ENCODE data around the gene CDHR2. TPM values are rescaled to one million over a fixed set of nuclear protein-coding genes. Genes with fewer than 3 reads are reported as not detected.

The CDHR2 gene
- total RNA-seq, 4 donors from 2014 or later: 0.15 TPM; not detected in 3

GRCh38 chr5:176561259-176561658, 12.1 kb downstream of the CDHR2 start:
- H3K4me1 ChIP-seq: no peaks in the 10 kb centered on the region
- TF ChIP-seq CTCF (IDR thresholded peaks at IDR 0.05) (no peak), EP300 (IDR thresholded peaks at IDR 0.05) (no peak), POLR2A (IDR thresholded peaks at IDR 0.05) (no peak), POLR2AphosphoS5 (IDR thresholded peaks at IDR 0.05) (no peak)
- no peak overlapping the region for H3K27ac ChIP-seq
- H3K4me3 ChIP-seq: no peak overlapping the region
- H3K36me3 ChIP-seq: no peaks in the 10 kb centered on the region
- ATAC-seq: no peak
- H3K9me3 ChIP-seq: no peaks in the 10 kb centered on the region
- 83 to 90% methylated on average over 2 of the region's 3 CpGs for WGBS, 2 donors (ENCODE audit: low coverage in 1 of 2)
- H3K27me3 ChIP-seq: peaks cover 65% of the 10 kb centered on the region

- peaks cover 72% of the 10 kb centered on the region for H3K27me3 ChIP-seq
- no peaks in the 10 kb centered on the region for H3K36me3 ChIP-seq
- 47 to 54% methylated on average over 8 to 9 of the region's 10 CpGs for WGBS, 2 donors (ENCODE audit: low coverage in 1 of 2)
Observed at GRCh38 chr5:176562189-176562588, 13.0 kb downstream of the CDHR2 start.

GRCh38 chr5:176564002-176564401, 14.9 kb downstream of the CDHR2 start:
- H3K4me1 ChIP-seq: no peaks in the 10 kb centered on the region
- no peak for ATAC-seq
- H3K27me3 ChIP-seq: peaks cover 77% of the 10 kb centered on the region
- H3K36me3 ChIP-seq: no peaks in the 10 kb centered on the region
- no peaks in the 10 kb centered on the region for H3K9me3 ChIP-seq
- WGBS, 2 donors (ENCODE audit: low coverage in 1 of 2): 22 to 83% methylated on average over 1 to 9 of the region's 10 CpGs
- TF ChIP-seq POLR2AphosphoS5 (IDR thresholded peaks at IDR 0.05): no peak
- no peak for TF ChIP-seq CTCF (IDR thresholded peaks at IDR 0.05)
- no peak for TF ChIP-seq POLR2A (IDR thresholded peaks at IDR 0.05)
- TF ChIP-seq EP300 (IDR thresholded peaks at IDR 0.05): no peak
- H3K27ac ChIP-seq: no peak overlapping the region
- H3K4me3 ChIP-seq: no peak overlapping the region

More at GRCh38 chr5:176562189-176562588, 13.0 kb downstream of the CDHR2 start:
- ATAC-seq: no peak
- Histone ChIP-seq H3K27ac (no peak overlapping the region), H3K4me3 (no peak overlapping the region), H3K4me1 (no peaks in the 10 kb centered on the region), H3K9me3 (no peaks in the 10 kb centered on the region)
- no peak for TF ChIP-seq CTCF (IDR thresholded peaks at IDR 0.05)
- no peak for TF ChIP-seq EP300 (IDR thresholded peaks at IDR 0.05)
- TF ChIP-seq POLR2A (IDR thresholded peaks at IDR 0.05): no peak
- no peak for TF ChIP-seq POLR2AphosphoS5 (IDR thresholded peaks at IDR 0.05)

- WGBS, 2 donors (ENCODE audit: low coverage in 1 of 2): 28% methylated on average over 6 of the region's 6 CpGs; no CpG with 5 or more reads in 1 of the 2 donors
- no peak for ATAC-seq
- Histone ChIP-seq H3K4me3 (no peak overlapping the region), H3K27me3 (peaks cover 75% of the 10 kb centered on the region), H3K4me1 (no peaks in the 10 kb centered on the region), H3K27ac (no peak overlapping the region), H3K36me3 (no peaks in the 10 kb centered on the region), H3K9me3 (no peaks in the 10 kb centered on the region)
- TF ChIP-seq CTCF (IDR thresholded peaks at IDR 0.05) (no peak), EP300 (IDR thresholded peaks at IDR 0.05) (no peak), POLR2A (IDR thresholded peaks at IDR 0.05) (no peak), POLR2AphosphoS5 (IDR thresholded peaks at IDR 0.05) (no peak)
Observed at GRCh38 chr5:176565760-176566288, 16.7 kb downstream of the CDHR2 start.

GRCh38 chr5:176568657-176569056, 19.5 kb downstream of the CDHR2 start:
- peaks cover 70% of the 10 kb centered on the region for H3K27me3 ChIP-seq
- no peak for TF ChIP-seq EP300 (IDR thresholded peaks at IDR 0.05)
- TF ChIP-seq POLR2A (IDR thresholded peaks at IDR 0.05): no peak
- TF ChIP-seq POLR2AphosphoS5 (IDR thresholded peaks at IDR 0.05): no peak
- no peak for TF ChIP-seq CTCF (IDR thresholded peaks at IDR 0.05)
- H3K4me3 ChIP-seq: no peak overlapping the region
- no peaks in the 10 kb centered on the region for H3K4me1 ChIP-seq
- no peaks in the 10 kb centered on the region for H3K36me3 ChIP-seq
- no peak for ATAC-seq
- H3K27ac ChIP-seq: no peak overlapping the region
- 61 to 100% methylated on average over 1 to 10 of the region's 18 CpGs for WGBS, 2 donors (ENCODE audit: low coverage in 1 of 2)
- H3K9me3 ChIP-seq: no peaks in the 10 kb centered on the region
